ENCODE measurements around the gene NYAP1. TPM values are rescaled to one million over a fixed set of nuclear protein-coding genes. Genes with fewer than 3 reads are reported as not detected.
"Not testable (repeated sequence)": the region's sequence is repeated elsewhere in the genome, so short reads cannot be mapped to it uniquely, and the experiment has no call there.

NYAP1 gene
- total RNA-seq = 2.0 and 6.3 TPM in 2 replicates

DNA sequence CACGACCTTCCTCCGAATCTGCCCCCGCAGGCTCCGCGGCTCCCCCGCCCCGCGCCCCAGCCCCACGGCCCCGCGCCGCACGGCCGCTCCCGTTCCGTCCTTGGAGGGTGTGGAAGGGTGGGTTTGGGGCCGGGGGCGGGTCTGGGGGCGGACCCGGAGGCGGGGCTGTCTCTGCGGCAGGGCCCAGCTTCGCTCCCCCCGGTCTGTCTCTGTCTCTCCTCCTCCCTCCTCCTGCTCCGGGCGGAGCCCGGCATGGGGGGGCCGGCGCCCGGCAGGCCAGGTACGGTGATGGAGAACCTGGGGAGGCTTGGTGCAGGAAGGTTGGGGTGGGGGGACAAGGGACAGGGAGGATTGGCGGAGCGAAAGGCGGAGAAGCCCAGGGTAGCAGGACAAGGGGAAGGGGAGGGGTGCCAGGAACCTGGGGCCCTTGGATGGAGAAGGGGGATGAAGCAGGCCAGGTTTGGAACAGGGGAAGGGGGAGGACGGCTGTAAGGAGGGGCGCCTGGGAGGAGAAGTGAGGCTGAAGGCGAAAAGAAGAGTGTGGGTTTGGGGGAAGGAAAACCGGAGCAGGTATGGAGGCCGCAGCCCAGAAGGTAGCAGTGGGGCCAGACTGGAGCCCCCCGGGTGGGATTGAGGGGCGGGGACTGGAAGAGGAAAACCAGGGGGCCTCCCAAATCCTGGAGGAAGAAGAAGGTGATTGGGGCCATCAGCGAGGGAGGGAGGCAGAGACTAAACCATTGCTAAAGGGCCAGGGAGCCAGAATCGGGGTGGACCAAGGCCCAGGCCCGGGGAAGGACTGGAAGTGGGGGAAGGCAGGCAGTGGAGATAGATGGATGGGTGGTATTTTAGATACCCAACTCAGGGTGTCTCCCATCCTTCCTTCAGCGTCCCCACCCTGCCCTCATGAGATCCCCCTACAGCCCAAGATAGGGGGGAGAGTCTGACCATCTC is at the start of gene NYAP1:
Gene NYAP1, plus strand, starts transcription at position 206 of the 951 bp plus-strand sequence. CDS start 1,385 bp downstream, outside the sequence.
- peak; percentile 47 to 75 for DNase-seq (ENCODE audit: low read depth in 2 of 2)

DNA sequence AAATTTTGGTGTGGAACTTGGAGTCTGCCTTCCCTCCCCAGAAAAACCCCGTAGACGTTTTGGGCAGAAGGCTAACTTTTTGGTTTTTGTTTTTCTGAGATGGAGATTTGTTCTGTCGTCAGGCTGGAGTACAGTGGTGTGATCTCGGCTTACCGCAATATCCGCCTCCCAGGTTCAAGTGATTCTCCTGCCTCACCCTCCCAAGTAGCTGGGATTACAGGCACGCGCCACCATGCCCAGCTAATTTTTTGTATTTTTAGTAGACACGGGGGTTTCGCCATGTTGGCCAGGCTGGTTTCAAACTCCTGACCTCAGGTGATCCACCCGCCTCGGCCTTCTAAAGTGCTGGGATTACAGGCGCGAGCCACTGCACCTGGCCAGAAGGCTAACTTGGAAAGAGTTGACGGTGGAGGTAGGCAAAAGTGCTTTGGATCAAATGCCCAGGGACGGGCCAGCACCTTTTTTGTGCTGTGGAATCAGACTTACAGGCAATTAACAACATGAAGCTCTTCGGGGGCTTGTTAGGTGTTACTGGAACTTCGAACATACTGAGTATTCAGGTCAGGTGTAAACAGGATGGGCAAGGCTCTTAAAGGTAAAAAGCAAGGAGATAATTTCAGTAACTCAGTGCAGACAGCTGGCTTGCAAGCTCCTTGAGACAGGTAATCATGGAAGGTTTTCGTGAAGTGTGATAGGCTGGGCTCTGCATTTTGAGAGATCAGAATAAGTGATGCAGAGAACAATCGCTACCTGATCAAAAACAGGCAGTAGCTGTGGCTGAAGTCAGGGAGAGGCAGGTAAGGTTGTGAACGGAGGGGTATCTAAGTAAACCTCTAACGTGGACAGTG is 49.2 kb upstream of the NYAP1 start:
- DNase-seq (ENCODE audit: low read depth in 2 of 2) = no peak

DNA sequence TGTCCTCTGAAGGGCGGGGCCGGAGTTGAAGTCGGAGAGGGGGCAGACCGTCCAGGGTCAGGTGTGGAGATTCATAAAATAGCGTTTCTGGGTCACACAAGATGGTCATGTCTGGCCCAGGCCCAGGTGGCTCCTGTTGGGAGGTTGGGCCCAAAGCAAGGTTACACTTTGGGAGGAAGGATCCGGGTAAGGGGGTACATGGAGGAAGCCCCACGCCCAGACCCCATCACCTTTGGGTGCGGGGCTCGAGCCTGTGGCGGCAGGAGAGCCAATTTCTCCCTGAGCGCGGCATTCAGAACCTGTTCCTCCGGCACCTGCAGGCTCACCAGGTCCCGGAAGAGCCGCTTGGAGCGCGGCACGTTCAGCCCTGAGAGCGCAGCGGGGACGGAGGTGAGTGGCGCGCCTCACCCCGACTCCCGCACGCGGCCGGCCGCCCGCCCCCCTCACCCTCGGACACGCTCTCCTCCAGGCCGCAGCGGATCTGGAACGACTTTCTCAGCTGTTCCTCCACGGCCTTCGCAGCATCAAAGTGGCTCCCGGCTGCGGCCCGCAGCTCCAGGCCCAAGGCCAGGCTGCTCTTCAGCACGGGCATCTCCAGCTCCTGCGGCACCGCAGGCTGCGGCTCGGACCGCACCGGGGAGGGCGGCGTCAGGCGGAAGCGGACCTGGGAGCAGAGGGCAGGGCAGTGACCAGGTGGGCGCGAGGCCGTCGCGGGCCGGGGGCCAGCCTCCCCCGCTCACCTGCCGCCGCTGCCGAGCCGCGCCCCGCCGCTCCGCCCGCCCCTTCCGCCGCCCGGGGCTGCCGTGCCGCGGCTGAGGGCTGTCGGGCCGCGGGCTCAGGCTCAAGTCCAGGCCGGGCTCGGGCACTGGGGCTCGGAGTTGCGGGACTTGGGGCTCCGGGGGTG is 48.1 kb upstream of the NYAP1 start:
- peak; percentile 29 to 49 for DNase-seq (ENCODE audit: low read depth in 2 of 2)

DNA sequence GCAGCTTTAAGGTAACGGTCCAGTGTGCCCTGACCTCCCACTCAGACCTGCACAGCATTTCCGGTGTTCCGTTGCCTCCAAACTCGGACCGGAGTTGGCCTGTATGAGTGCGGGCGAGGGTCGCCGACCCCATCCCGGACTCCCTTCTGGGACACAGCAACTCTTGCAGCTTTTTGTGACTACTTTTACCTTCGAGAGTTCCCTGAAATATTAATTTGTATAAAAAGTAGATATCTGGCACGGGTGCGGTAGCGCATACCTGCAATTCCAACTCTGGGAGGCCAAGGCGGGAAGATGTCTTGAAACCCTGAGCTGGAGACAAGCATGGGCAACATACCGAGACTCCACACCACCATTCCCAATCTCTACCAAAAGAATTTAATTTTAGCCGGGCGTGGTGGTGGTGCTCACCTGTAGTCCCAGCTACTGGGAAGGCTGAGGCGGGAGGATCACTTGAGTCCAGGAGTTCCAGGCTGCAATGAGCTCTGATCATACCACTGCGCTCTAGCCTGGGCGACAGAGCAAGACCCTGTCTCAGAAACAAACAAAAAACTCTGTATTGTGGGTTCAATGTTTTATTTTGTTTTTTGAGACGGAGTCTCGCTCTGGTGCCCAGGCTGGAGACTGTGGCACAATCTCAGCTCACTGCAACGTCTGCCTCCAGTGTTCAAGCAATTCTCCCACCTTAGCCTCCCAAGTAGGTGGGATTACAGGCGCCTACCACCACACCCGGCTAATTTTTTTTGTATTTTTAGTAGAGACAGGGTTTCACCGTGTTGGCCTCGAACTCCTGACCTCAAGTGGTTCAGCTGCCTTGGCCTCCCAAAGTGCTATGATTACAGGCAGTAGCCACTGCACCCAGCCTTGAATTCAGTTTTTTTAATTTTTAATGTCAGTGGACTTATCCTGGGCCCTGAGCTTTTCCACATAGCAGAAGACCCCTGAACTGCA is 46.3 kb upstream of the NYAP1 start:
- no peak for DNase-seq (ENCODE audit: low read depth in 2 of 2)

DNA sequence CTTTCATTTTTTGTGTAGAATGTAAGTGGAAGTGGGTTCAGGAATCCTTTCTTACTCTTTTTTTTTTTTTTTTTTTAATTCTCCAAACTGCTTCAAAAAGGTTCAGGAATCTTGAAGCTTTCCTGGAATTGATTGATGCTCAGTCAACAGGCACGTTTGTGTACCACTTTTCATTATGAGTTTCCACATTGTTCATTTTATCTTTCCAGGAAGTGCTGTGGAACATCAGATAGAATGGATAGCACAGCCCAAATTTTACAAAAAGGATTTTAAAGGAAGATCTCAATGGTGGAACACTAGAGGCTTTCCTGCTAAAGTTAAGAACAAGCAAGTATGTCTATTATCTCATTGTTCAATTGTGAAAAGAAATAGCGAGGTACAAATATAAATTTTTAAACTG is 45.6 kb upstream of the NYAP1 start:
- no peak for DNase-seq (ENCODE audit: low read depth in 2 of 2)

DNA sequence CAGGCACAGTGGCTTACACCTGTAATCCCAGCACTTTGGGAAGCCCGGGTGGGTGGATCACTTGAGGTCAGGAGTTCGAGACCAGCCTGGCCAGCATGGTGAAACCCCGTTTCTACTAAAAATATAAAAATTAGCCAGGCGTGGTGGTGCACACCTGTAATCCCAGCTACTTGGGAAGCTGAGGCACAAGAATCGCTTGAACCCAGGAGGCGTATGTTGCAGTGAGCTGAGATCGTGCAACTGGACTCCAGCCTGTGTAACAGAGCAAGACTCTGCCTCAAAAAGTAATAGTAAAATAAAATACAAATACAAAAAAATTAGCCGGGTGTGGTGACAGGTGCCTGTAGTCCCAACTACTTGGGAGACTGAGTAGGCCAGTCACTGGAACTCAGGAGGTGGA is 45.0 kb upstream of the NYAP1 start:
- not testable (repeated sequence) for DNase-seq (ENCODE audit: low read depth in 2 of 2)

DNA sequence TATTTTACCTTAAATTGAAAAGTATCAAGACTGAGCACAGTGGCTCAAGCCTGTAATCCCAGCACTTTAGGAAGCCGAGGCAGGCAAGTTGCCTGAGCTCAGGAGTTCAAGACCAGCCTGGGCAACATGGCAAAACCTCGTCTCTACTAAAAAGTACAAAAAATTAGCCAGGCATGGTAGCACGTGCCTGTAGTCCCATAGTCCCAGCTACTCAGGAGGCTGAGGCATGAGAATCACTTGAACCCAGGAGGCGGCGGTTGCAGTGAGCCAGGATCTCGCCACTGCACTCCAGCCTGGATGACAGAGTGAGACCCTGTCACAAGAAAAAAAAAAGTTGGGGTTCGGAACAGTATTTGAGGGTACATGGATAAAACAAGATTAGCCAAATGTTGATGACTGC is 44.5 kb upstream of the NYAP1 start:
- DNase-seq (ENCODE audit: low read depth in 2 of 2) = not testable (repeated sequence)

DNA sequence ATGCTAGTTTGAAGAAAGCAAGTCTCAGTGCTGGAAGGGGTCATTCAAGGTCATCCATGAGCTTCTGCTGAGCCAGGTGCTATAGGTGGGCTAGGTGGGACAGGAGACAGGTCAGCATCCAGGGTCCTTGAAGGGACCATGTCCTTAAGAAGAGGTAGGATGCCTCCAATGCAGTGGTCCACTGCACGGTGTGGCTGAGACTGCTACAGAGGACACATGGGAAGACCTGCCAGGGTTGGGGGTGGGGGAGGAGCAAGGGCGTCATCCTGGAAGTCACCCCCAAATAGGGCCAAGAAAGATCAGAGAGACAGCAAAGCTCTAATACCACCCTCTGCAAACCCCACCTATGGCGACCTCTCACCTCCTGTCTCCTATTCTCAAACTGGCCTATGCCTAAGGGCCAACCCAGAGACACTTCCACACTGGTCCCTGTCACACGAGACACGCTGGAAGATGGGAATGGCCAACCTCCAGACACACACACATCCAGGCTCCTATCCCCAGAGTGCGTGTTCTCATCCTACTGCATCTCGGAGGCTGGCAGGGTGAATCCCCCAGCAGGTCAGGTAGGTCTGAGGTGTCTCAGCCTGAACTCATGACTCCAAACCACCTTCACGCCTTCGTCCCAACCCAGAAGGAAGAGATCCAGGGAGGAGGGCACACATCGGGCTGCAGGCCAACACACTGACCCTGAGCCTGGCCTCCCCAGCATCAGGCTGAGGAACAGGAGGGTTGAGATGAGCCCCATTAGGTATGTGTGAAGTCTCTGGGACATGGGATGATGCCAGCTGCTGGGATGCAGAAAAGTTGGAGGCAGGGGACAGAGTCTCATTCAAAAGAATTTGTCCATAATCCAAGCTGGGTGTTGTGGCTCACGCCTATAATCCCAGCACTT is 41.8 kb upstream of the NYAP1 start:
- DNase-seq (ENCODE audit: low read depth in 2 of 2) = no peak

DNA sequence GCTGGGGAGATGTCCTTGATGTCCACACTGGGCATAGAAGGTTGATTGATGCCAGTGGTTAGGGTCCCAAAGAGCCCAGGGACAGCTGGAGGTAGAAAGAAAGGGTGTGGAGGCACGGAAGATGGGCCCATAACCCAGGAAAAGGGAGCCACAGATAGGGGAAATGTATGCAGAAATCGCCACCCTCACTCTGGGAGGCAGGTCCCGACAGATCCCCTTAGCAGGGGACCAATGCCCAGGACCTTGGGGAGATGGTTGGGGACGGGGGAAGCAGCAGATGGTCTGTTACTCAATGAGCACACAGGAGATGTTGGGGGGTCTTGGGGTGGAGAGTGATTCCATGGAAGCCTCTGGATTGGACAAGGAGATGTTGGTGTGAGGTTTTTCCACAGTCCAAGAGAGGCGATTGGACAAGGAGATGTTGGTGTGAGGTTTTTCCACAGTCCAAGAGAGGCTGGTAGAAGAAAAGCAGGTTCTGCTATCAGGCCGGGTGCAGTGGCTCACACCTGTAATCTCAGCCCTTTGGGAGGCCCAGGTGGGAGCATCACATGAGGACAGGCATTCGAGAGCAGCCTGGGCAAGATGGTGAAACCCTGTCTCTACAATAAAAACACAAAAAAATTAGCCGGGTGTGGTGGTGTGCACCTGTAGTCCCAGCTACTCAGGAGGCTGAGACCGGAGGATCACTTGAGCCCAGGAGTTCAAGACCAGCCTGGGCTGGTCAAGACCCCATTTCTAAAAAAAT is 40.5 kb upstream of the NYAP1 start:
- no peak for DNase-seq (ENCODE audit: low read depth in 2 of 2)

DNA sequence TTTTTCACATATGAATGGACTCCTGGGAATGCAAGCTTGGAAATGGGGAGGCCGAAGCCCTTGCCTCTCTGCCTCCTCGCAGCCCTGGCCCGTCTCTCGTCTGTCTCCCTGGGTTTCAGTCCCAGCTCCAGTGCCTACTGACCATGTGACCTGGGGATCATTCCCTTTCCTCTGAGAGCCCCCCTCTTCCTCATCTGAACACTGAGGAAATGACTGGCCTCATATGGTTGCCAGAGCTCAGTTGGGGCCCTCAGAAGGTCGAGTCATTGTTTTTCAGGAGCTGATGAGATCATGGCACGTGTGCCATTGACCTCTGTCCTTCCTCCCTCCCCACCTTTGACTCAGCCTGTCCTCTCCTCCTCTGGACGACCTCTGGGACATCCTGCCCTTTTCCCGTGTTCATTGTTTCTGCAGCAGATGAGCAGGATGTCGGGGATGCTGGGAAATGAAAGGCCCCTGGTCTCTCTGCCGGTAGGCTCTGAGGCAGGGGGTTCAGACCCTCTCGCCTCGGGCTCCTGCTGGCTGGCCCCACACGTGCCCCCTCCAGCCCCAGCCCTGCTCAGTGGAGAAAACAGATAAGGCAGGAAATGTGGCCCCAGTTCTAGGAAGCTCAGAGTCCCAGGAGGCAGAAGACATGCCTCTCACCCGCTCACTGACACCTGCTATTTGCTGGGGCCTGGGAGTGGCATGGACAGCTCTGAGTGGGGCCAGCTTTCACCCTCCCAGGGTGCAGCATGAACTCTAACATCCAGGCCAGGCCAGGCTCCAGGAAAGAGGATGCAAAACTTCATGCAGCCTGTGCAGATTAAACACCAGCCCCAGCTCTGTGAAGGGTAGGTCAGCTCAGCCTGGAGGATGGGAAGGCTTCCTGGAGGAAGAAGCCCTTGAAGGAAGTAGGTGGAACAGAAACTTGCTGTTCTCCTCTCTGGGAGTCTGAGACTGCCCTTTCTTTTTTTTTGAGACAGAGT is 39.1 kb upstream of the NYAP1 start:
- peak; percentile 97 to 99 for DNase-seq (ENCODE audit: low read depth in 2 of 2)

DNA sequence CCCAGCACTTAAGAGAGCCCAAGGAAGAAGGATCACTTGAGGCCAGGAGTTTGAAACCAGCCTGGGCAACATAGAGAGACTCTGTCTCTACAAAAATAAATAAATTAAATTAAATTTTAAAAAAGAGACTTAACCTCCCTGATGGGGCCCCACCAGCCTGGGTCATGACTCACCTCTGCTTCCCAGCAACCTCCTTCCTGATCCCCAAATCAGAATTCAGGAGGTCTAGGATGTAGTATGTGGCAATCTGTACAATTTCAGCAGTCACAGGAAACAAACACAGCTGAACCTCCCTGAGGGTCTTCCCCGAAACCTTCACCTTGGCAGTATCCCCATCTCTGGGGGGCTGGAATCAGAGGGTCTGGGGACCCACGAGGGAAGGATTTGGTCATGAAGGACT is 37.7 kb upstream of the NYAP1 start:
- DNase-seq (ENCODE audit: low read depth in 2 of 2) = peak in 1 of 2 donors; percentile 52

DNA sequence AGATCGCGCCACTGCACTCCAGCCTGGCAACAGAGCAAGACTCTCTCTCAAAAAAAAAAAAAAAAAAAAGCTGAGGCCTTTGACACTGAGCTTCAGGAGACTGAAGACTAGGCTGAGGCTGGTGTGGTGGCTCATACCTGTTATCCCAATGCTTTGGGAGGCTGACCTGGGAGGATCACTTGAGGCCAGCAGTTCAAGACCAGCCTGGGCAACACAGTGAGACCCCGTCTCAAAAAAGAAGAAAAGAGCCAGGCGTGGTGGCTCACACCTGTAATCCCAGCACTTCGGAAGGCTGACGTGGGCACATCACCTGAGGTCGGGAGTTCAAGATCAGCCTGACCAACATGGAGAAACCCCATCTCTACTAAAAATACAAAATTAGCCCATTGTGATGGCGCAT is 36.4 kb upstream of the NYAP1 start:
- DNase-seq (ENCODE audit: low read depth in 2 of 2) = not testable (repeated sequence)

DNA sequence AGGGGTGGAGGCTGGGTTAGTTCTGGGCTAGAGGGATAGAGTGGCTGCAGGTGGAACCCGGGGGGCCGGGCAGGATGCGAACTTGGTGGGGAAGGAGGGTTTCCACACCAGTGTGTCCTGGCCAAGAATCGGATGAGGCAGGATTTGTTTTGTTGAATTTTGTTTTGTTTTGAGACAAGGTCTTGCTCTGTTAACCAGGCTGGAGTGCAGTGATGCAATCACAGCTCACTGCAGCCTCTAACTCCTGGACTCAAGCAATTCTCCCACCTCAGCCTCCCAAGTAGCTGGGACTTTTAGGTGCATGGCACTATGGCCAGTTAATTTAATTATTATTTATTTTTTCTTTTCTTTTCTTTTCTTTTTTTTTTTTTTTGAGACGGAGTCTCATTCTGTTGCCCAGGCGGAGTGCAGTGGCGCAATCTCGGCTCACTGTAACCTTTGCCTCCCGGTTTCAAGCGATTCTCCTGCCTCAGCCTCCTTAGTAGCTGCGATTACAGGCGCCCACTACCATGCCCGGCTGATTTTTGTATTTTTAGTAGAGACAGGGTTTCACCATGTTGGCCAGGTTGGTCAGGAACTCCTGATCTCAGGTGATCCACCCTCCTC is 34.4 kb upstream of the NYAP1 start:
- peak in 1 of 2 donors; percentile 47 for DNase-seq (ENCODE audit: low read depth in 2 of 2)

DNA sequence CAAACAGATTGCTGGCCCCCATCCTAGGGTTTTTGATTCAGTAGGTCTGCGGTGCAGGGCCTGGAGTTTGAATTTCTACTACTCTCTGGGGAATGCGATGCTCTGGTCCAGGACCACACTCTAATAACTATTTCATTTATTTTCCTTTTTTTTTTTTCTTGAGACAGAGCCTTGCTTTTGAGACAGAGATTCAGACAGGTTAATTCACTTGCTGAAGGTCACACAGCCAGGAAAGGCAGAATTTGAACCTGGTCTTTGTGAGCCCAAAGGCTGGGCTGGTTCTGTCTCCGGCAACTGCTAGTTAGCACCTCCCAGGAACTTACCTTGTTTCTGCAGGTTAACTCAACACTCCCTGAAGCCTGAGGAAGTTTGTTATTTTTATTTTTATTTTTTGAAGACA is 31.2 kb upstream of the NYAP1 start:
- DNase-seq (ENCODE audit: low read depth in 2 of 2) = no peak

DNA sequence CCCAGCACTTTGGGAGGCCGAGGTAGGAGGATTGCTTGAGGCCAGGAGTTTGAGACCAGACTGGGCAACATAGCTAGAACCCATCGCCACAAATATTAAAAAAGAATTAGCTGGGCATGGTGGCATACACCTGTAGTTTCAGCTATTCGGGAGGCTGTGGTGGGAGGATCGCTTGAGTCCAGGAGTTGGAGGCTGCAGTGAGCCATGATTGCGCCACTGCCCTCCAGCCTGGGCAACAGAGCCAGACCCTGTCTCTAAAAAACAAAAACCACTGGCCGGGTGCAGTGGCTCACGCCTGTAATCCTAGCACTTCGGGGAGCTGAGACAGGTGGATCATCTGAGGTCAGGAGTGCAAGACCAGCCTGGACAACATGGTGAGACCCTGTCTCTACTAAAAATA is 29.9 kb upstream of the NYAP1 start:
- DNase-seq (ENCODE audit: low read depth in 2 of 2) = not testable (repeated sequence)

DNA sequence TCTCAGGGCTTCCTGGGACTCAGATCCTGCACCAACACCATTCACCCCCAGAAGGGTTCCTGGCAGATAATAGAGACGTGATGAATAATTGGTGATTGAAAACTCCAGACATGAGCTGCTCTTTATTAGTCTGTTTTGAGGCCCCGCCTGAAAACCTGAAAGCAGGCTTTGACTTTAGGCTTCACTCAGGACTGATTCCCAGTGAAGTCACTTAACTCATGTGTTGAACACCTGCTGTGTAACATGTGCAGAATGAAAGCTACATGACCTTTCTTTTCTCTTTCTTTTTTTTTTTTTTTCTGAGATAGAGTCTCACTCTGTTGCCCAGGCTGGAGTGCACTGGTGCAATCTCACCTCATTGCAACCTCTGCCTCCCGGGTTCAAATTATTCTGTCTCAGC is 28.5 kb upstream of the NYAP1 start:
- no peak for DNase-seq (ENCODE audit: low read depth in 2 of 2)

DNA sequence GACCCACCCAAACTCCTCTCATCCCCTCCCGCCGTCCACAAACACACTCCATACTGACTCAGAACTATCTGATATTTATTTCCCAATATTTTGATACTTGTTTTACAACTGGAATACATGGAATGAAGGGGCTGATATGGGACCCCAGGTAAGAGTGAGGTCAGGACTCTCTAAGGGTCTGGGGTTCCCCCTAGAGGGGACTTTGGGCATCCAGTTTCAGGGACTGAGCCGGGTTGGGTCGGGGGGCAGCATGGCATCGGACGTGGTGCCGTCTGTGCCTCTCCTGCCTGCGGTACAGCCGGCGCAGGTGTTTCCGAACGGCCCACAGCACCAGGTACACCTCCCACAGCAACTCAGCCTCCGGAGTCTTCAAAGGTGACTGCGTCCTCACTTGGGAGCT is 27.2 kb upstream of the NYAP1 start:
- DNase-seq (ENCODE audit: low read depth in 2 of 2) = no peak

All from lung microvascular endothelial cell (primary cell).